Stomach (tissue), 4 donors: ENCODE results near the gene AQP7.

ENCODE experiments used
- CTCF ChIP-seq, 7 experiments: fragments of 450-650 bp in 4 of 7; fragments of 200-600 bp in 3 of 7; sonication (generic) in 3 of 7; IDR thresholded peaks; one replicate each; pipeline ENCODE4 v1.5.1; 2016 to 2019; ENCODE audit warnings: antibody characterized with exemption in 7 of 7, control low read depth in 2 of 7, mild to moderate bottlenecking in 1 of 7
- EP300 ChIP-seq: sonication (generic); formaldehyde crosslinking; IDR thresholded peaks from one replicate; pipeline ENCODE4 v1.6.1; 2017; ENCODE audit warnings: antibody characterized with exemption
- POLR2A ChIP-seq, 4 donors: fragments of 450-650 bp; IDR thresholded peaks; one replicate each; pipeline ENCODE4 v1.6.1; 2016; ENCODE audit warnings: antibody characterized with exemption in 4 of 4, control low read depth in 2 of 4, mild to moderate bottlenecking in 1 of 4, moderate library complexity in 1 of 4
- POLR2AphosphoS5 ChIP-seq, 3 donors: sonication (generic); formaldehyde crosslinking; IDR thresholded peaks; one replicate each; pipeline ENCODE4 v1.6.1; 2016; ENCODE audit warnings: antibody characterized with exemption in 3 of 3

- no peak for TF ChIP-seq CTCF (IDR thresholded peaks at IDR 0.05)
- TF ChIP-seq POLR2AphosphoS5 (IDR thresholded peaks at IDR 0.05) = no peak
- no peak for TF ChIP-seq POLR2A (IDR thresholded peaks at IDR 0.05)
- TF ChIP-seq EP300 = no peak
Measured at GRCh38 chr9:33439731-33440130, 37.4 kb upstream of the AQP7 start.
